Gastroesophageal sphincter (tissue), 3 donors: ENCODE data around the gene TTC23.
A peak's percentile ranks its signal among the peaks of the same experiment; 100 is the strongest.

Source experiments
- EP300 ChIP-seq: sonication (generic); formaldehyde crosslinking; IDR thresholded peaks from one replicate; pipeline ENCODE4 v1.6.1; 2017; ENCODE audit warnings: antibody characterized with exemption, mild to moderate bottlenecking
- POLR2AphosphoS5 ChIP-seq: sonication (generic); formaldehyde crosslinking; IDR thresholded peaks from one replicate; pipeline ENCODE4 v1.6.1; 2017; ENCODE audit warnings: antibody characterized with exemption
- TF ChIP-seq, protein P1 (sequence below), 4 experiments: fragments of 200-600 bp in 2 of 4; fragments of 450-650 bp in 2 of 4; sonication (generic) in 1 of 4; IDR thresholded peaks; one replicate each; pipeline ENCODE4 v1.5.1; 2017 to 2019; ENCODE audit warnings: antibody characterized with exemption in 4 of 4, mild to moderate bottlenecking in 2 of 4, moderate library complexity in 2 of 4

DNA sequence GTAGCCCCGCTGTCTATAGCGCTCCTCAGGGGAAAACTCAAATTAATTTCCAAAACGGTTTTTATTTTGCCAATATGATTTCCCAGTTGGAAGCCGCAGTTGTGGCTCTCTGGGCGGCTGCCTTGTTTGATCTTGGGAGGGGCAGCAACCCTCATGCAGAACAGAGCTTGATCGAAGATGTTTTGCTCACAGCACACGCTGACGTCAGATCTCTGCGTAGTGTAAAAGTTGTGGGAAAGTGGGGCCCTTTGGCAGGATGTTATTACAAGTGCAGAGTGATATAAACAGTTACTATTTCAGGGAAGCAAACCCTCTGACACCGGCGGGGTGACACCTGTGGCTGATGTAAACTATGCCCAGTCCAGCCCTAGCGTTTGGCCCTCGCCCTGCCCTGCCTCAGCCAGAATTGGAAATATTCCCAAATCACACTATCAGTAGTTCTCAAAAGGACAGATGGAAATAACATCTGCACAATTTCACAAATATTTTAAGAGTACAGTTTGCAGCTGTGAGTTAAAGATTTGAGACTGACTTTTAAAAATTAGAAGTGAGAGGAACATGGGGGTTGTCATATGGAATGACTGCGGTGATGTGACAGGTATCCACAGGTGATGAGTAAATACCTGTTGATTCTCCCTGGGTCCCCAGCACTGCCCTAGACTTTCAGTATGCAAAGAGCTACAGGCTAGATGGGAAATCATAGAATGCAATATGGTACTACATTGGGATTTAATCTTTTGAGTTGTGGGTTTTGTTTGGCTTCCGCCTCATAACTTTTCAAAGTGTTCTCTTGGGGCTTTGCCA lies 142.8 kb downstream of the TTC23 start:
- TF ChIP-seq, protein P1, sequence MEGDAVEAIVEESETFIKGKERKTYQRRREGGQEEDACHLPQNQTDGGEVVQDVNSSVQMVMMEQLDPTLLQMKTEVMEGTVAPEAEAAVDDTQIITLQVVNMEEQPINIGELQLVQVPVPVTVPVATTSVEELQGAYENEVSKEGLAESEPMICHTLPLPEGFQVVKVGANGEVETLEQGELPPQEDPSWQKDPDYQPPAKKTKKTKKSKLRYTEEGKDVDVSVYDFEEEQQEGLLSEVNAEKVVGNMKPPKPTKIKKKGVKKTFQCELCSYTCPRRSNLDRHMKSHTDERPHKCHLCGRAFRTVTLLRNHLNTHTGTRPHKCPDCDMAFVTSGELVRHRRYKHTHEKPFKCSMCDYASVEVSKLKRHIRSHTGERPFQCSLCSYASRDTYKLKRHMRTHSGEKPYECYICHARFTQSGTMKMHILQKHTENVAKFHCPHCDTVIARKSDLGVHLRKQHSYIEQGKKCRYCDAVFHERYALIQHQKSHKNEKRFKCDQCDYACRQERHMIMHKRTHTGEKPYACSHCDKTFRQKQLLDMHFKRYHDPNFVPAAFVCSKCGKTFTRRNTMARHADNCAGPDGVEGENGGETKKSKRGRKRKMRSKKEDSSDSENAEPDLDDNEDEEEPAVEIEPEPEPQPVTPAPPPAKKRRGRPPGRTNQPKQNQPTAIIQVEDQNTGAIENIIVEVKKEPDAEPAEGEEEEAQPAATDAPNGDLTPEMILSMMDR (IDR thresholded peaks at IDR 0.05): no peak
- TF ChIP-seq EP300 (peak; percentile 75), POLR2AphosphoS5 (peak; percentile 95)
